ENCODE data around the gene C14orf132.

DNA sequence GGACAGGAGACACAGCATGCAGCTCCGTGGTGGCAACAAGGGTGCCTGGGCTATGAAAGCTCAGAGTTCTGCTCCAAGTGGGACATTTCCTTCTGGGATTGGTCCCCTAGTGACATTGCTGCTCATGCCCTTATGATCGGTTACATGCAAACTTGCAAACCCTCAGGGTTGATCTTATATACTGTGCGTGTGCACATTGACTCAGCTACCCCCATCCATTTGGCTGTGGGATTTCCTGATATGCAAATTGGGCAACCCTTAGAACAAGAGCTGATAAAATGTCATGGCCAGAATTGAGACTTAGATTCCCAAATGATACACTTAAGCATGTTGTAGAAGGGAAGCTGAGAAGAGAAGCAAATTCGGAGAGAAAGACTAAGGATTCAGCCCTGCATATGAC is 92.7 kb downstream of the C14orf132 start:
- TF ChIP-seq POLR2AphosphoS5 (IDR thresholded peaks at IDR 0.05; ENCODE audit: insufficient read depth in 1 of 2, low read depth in 1 of 2) (no peak), POLR2A (IDR thresholded peaks at IDR 0.05) (no peak)
- TF ChIP-seq, protein P1, sequence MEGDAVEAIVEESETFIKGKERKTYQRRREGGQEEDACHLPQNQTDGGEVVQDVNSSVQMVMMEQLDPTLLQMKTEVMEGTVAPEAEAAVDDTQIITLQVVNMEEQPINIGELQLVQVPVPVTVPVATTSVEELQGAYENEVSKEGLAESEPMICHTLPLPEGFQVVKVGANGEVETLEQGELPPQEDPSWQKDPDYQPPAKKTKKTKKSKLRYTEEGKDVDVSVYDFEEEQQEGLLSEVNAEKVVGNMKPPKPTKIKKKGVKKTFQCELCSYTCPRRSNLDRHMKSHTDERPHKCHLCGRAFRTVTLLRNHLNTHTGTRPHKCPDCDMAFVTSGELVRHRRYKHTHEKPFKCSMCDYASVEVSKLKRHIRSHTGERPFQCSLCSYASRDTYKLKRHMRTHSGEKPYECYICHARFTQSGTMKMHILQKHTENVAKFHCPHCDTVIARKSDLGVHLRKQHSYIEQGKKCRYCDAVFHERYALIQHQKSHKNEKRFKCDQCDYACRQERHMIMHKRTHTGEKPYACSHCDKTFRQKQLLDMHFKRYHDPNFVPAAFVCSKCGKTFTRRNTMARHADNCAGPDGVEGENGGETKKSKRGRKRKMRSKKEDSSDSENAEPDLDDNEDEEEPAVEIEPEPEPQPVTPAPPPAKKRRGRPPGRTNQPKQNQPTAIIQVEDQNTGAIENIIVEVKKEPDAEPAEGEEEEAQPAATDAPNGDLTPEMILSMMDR (IDR thresholded peaks at IDR 0.05): no peak
